H9 (cell line): ENCODE measurements around the gene C12orf57. TPM values are rescaled to one million over a fixed set of nuclear protein-coding genes. Genes with fewer than 3 reads are reported as not detected.

Experiments used
- DNase-seq: peaks from one replicate; pipeline ENCODE4 v3.0.0-alpha.2; 2017
- H2AFZ ChIP-seq: one replicate; pipeline ENCODE4 v1.6.1; 2013; ENCODE audit warnings: mild to moderate bottlenecking, low read length, control low read depth, moderate library complexity
- H2AK5ac ChIP-seq: 2 replicates; pipeline ENCODE4 v1.6.1; 2013; ENCODE audit warnings: low read length, control low read depth, mixed read lengths; ENCODE audit not compliant: insufficient read length
- H2BK120ac ChIP-seq: one replicate; pipeline ENCODE4 v1.6.1; 2013; ENCODE audit warnings: low read depth, mild to moderate bottlenecking, low read length, control low read depth, inconsistent platforms; ENCODE audit not compliant: poor library complexity, severe bottlenecking
- H2BK12ac ChIP-seq: 2 replicates; pipeline ENCODE4 v1.6.1; 2013; ENCODE audit warnings: low read length, control low read depth, mixed read lengths, low read depth; ENCODE audit not compliant: insufficient read length
- H2BK15ac ChIP-seq: 2 replicates; pipeline ENCODE4 v1.6.1; 2013; ENCODE audit warnings: low read depth, low read length, control low read depth
- H2BK20ac ChIP-seq: one replicate; pipeline ENCODE4 v1.6.1; 2013; ENCODE audit warnings: low read depth, mild to moderate bottlenecking, low read length, control low read depth, inconsistent platforms; ENCODE audit not compliant: poor library complexity, severe bottlenecking
- H2BK5ac ChIP-seq: 2 replicates; pipeline ENCODE4 v1.6.1; 2013; ENCODE audit warnings: low read length, control low read depth, mixed read lengths; ENCODE audit not compliant: insufficient read length
- H3K14ac ChIP-seq: 2 replicates; pipeline ENCODE4 v1.6.1; 2013; ENCODE audit warnings: low read length, control low read depth; ENCODE audit not compliant: insufficient read depth
- H3K18ac ChIP-seq: 2 replicates; pipeline ENCODE4 v1.6.1; 2013; ENCODE audit warnings: low read depth, mild to moderate bottlenecking, mixed read lengths, low read length, control low read depth; ENCODE audit not compliant: insufficient read length
- H3K23ac ChIP-seq: 2 replicates; pipeline ENCODE4 v1.6.1; 2013; ENCODE audit warnings: low read length, control low read depth, mixed read lengths, low read depth; ENCODE audit not compliant: insufficient read length
- H3K23me2 ChIP-seq: 2 replicates; pipeline ENCODE4 v1.6.1; 2013; ENCODE audit warnings: low read depth, mild to moderate bottlenecking, mixed read lengths, low read length, control low read depth; ENCODE audit not compliant: insufficient read length, poor library complexity, severe bottlenecking
- H3K27ac ChIP-seq: 2 replicates; pipeline ENCODE4 v1.5.1; 2013; ENCODE audit warnings: low read length, control low read depth, mixed read lengths, low read depth; ENCODE audit not compliant: insufficient read length
- H3K27me3 ChIP-seq: 2 replicates; pipeline ENCODE4 v1.6.1; 2013; ENCODE audit warnings: low read length, control low read depth, inconsistent platforms; ENCODE audit not compliant: insufficient read depth
- H3K4ac ChIP-seq: 2 replicates; pipeline ENCODE4 v1.6.1; 2013; ENCODE audit warnings: low read depth, mild to moderate bottlenecking, control low read depth, inconsistent platforms, low read length, moderate library complexity
- H3K4me1 ChIP-seq: 2 replicates; pipeline ENCODE4 v1.6.1; 2013; ENCODE audit warnings: low read length, control low read depth, inconsistent platforms; ENCODE audit not compliant: insufficient read depth
- H3K4me2 ChIP-seq: 2 replicates; pipeline ENCODE4 v1.6.1; 2013; ENCODE audit warnings: low read length, control low read depth, mixed read lengths; ENCODE audit not compliant: insufficient read length, insufficient read depth
- H3K56ac ChIP-seq: 2 replicates; pipeline ENCODE4 v1.6.1; 2013; ENCODE audit warnings: low read depth, mild to moderate bottlenecking, mixed read lengths, low read length, control low read depth; ENCODE audit not compliant: insufficient read length
- H3K79me1 ChIP-seq: 2 replicates; pipeline ENCODE4 v1.6.1; 2013; ENCODE audit warnings: low read depth, mild to moderate bottlenecking, moderate library complexity, low read length, control low read depth, inconsistent platforms; ENCODE audit not compliant: insufficient read depth, poor library complexity, severe bottlenecking
- H3K79me2 ChIP-seq: 2 replicates; pipeline ENCODE4 v1.6.1; 2013; ENCODE audit warnings: low read length, control low read depth, inconsistent platforms; ENCODE audit not compliant: insufficient read depth
- H3K9ac ChIP-seq: 2 replicates; pipeline ENCODE4 v1.6.1; 2013; ENCODE audit warnings: low read length, control low read depth, mixed read lengths; ENCODE audit not compliant: insufficient read length; ENCODE audit errors: extremely low read depth
- H3K9me3 ChIP-seq: one replicate; pipeline ENCODE4 v1.6.1; 2013; ENCODE audit warnings: low read depth, low read length, inconsistent platforms; ENCODE audit not compliant: control insufficient read depth
- H3T11ph ChIP-seq: one replicate; pipeline ENCODE4 v1.6.1; 2013; ENCODE audit warnings: mild to moderate bottlenecking, low read length, control low read depth, inconsistent platforms
- H4K20me1 ChIP-seq: one replicate; pipeline ENCODE4 v1.6.1; 2013; ENCODE audit not compliant: control insufficient read depth, insufficient read length, insufficient read depth
- H4K5ac ChIP-seq: 2 replicates; pipeline ENCODE4 v1.6.1; 2013; ENCODE audit warnings: low read depth, mild to moderate bottlenecking, mixed read lengths, low read length, control low read depth; ENCODE audit not compliant: insufficient read length
- H4K8ac ChIP-seq: replicated peaks from 2 replicates; pipeline ENCODE4 v1.6.1; 2013; ENCODE audit warnings: low read length, control low read depth, mixed read lengths, low read depth; ENCODE audit not compliant: insufficient read length
- H4K91ac ChIP-seq: 2 replicates; pipeline ENCODE4 v1.6.1; 2013; ENCODE audit warnings: low read depth, mild to moderate bottlenecking, moderate library complexity, mixed read lengths, low read length, control low read depth; ENCODE audit not compliant: insufficient read length
- H3K27ac Mint-ChIP-seq, 3 experiments: 2 replicates in 2 of 3; 3 replicates in 1 of 3; pipeline ENCODE4 v1.8.0; 2020 to 2021; ENCODE audit warnings: mixed read lengths in 3 of 3, mild to moderate bottlenecking in 1 of 3, moderate library complexity in 1 of 3
- H3K27me3 Mint-ChIP-seq: 2 replicates; pipeline ENCODE4 v1.8.0; 2021; ENCODE audit warnings: low read depth, mild to moderate bottlenecking, moderate library complexity, mixed read lengths
- H3K36me3 Mint-ChIP-seq, 3 experiments: 2 replicates in 2 of 3; 3 replicates in 1 of 3; pipeline ENCODE4 v1.8.0; 2020 to 2021; ENCODE audit warnings: low read depth in 3 of 3, mixed read lengths in 3 of 3; ENCODE audit not compliant: insufficient read depth in 1 of 3
- H3K4me1 Mint-ChIP-seq, 2 experiments: 2 replicates each; pipeline ENCODE4 v1.8.0; 2020; ENCODE audit warnings: mixed read lengths in 2 of 2
- H3K4me3 Mint-ChIP-seq, 2 experiments: 2 replicates in 1 of 2; 3 replicates in 1 of 2; pipeline ENCODE4 v1.8.0; 2020 to 2021; ENCODE audit warnings: mild to moderate bottlenecking in 2 of 2, mixed read lengths in 2 of 2, moderate library complexity in 1 of 2
- H3K9me3 Mint-ChIP-seq, 2 experiments: 2 replicates in 1 of 2; 3 replicates in 1 of 2; pipeline ENCODE4 v1.8.0; 2020; ENCODE audit warnings: mild to moderate bottlenecking in 2 of 2, mixed read lengths in 2 of 2, moderate library complexity in 1 of 2
- WGBS: extraction: QIAGEN DNeasy Blood & Tissue Kit; methylation state at CpG from one replicate; pipeline ENCODE4 v1.1.7; 2013; ENCODE audit warnings: missing lambda C conversion rate, low lambda C conversion rate, mixed read lengths; ENCODE audit not compliant: insufficient read length; ENCODE audit errors: extremely low coverage; 5-methylcytosine and 5-hydroxymethylcytosine counted together
- total RNA-seq: library from RNA; stranded (reverse); gene quantifications from 2 replicates; pipeline ENCODE4 v1.2.1, GENCODE V29; 2021
- TF ChIP-seq, protein P1 (sequence below): fragments of 200-600 bp; sonication (generic); conservative IDR thresholded peaks from 3 replicates; pipeline ENCODE4 v1.8.0; 2021; ENCODE audit warnings: antibody characterized with exemption, mild to moderate bottlenecking

C12orf57 gene
- total RNA-seq, 1 experiment from 2014 or later: 195 TPM

DNA sequence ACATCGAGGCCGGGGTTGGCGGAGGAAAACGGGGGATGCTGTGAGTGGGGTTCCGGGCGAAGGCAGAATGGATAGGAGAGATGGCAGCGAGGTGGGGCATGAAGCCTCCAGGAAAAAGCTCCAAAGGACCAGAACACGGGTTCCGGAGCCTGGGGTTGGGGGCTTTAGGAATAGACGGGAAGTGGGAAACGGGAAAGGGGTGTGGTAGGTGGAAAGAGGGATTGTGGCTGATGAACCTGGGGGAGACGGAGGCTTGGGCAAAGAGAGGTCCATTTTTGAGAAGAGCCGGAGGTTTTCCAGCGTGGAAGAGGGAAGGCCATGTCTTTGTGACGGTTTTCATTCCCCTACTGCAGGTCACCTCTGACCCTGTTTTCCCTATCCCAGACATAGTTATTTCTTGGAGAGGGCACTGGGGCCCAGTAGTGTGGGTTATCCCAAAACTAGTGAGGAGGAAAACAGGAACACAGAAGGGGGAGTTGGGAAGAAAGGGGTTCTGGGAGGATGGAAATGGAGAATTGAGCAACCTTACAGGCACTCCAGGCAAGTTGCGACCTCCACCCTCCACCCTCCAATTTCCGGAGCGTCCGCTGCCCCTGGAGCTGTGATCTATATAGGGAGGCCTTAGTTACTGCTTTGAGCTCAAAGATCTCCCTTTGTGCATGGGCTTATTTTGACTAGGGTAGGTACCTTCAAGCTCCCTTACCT lies 15.0 kb upstream of the C12orf57 start:
- Histone ChIP-seq H2AK5ac (no peak overlapping the region), H3K4ac (no peak overlapping the region), H3K18ac (no peak overlapping the region), H3K79me1 (no peaks in the 10 kb centered on the region), H2BK5ac (no peak overlapping the region), H3K23me2 (peaks cover 30% of the 10 kb centered on the region), H3K14ac (peak overlapping the region; percentile 11), H2AFZ (no peak overlapping the region), H2BK20ac (no peak overlapping the region), H3K4me1 (peaks cover 3% of the 10 kb centered on the region; the same call in 1 of the 2 replicates), H3K9ac (peak overlapping the region; percentile 60), H3K79me2 (peaks cover 24% of the 10 kb centered on the region; the same call in 1 of the 2 replicates), H3K56ac (no peak overlapping the region), H3K4me2 (peak overlapping the region; percentile 74), H3K23ac (no peak overlapping the region), H4K20me1 (no peaks in the 10 kb centered on the region), H2BK15ac (no peak overlapping the region), H4K5ac (no peak overlapping the region), H2BK12ac (no peak overlapping the region), H2BK120ac (no peak overlapping the region), H3K27me3 (no peaks in the 10 kb centered on the region), H3T11ph (no peak overlapping the region), H4K8ac (no peak overlapping the region), H4K91ac (no peak overlapping the region), H3K27ac (no peak overlapping the region), H3K9me3 (no peaks in the 10 kb centered on the region)
- Mint-ChIP-seq H3K27ac (peak overlapping the region; percentile 76 to 97 (median 93); a peak in 6 of 7 replicates), H3K27me3 (peaks cover 1% of the 10 kb centered on the region; the same call in 1 of the 2 replicates), H3K9me3 (peaks cover 0 to 2% of the 10 kb centered on the region in 2 experiments; a peak in 1 of 5 replicates), H3K4me3 (peak overlapping the region; percentile 96 to 98), H3K4me1 (peaks cover 57 to 61% of the 10 kb centered on the region in 2 experiments), H3K36me3 (peaks cover 11 to 39% (median 17%) of the 10 kb centered on the region in 3 experiments; a peak in 6 of 7 replicates)
- TF ChIP-seq, protein P1, sequence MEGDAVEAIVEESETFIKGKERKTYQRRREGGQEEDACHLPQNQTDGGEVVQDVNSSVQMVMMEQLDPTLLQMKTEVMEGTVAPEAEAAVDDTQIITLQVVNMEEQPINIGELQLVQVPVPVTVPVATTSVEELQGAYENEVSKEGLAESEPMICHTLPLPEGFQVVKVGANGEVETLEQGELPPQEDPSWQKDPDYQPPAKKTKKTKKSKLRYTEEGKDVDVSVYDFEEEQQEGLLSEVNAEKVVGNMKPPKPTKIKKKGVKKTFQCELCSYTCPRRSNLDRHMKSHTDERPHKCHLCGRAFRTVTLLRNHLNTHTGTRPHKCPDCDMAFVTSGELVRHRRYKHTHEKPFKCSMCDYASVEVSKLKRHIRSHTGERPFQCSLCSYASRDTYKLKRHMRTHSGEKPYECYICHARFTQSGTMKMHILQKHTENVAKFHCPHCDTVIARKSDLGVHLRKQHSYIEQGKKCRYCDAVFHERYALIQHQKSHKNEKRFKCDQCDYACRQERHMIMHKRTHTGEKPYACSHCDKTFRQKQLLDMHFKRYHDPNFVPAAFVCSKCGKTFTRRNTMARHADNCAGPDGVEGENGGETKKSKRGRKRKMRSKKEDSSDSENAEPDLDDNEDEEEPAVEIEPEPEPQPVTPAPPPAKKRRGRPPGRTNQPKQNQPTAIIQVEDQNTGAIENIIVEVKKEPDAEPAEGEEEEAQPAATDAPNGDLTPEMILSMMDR: no peak
- WGBS: no CpG with 5 or more reads among the region's 19 CpGs
- no peak for DNase-seq
